ENCODE data around the gene LRBA. TPM values are rescaled to one million over a fixed set of nuclear protein-coding genes. Genes with fewer than 3 reads are reported as not detected.

Gene LRBA
- total and polyA plus RNA-seq, 2 donors: 18.4 to 38.6 TPM

- Histone ChIP-seq H3K27me3 (ENCODE audit: control insufficient read depth in 2 of 2, insufficient read depth in 1 of 2, low read length in 1 of 2) (no peaks in the 10 kb centered on the region), H3K4me3 (ENCODE audit: low read length in 2 of 2) (no peak overlapping the region), H3K4me1 (ENCODE audit: control insufficient read depth in 2 of 2, insufficient read depth in 2 of 2, low read length in 2 of 2) (no peaks in the 10 kb centered on the region), H3K27ac (ENCODE audit: low read depth in 1 of 2, low read length in 1 of 2) (no peak overlapping the region), H3K9me3 (ENCODE audit: control insufficient read depth in 2 of 2, insufficient read depth in 1 of 2, low read length in 1 of 2) (no peaks in the 10 kb centered on the region), H3K36me3 (ENCODE audit: control insufficient read depth in 2 of 2, insufficient read depth in 2 of 2, low read length in 1 of 2) (peaks cover 4 to 6% of the 10 kb centered on the region in 2 donors)
- WGBS: 95% methylated on average over 6 of the region's 6 CpGs
- DNase-seq (ENCODE audit: low read depth in 6 of 9, low spot score in 9 of 9): no peak
These were observed 140.5 kb downstream of the LRBA start for GRCh38 chr4:150874338-150875226.

GRCh38 chr4:150867148-150867547, 147.9 kb downstream of the LRBA start:
- Histone ChIP-seq H3K36me3 (ENCODE audit: control insufficient read depth in 2 of 2, insufficient read depth in 2 of 2, low read length in 1 of 2) (peaks cover 0 to 13% of the 10 kb centered on the region in 2 donors), H3K27ac (ENCODE audit: low read depth in 1 of 2, low read length in 1 of 2) (no peak overlapping the region), H3K4me1 (ENCODE audit: control insufficient read depth in 2 of 2, insufficient read depth in 2 of 2, low read length in 2 of 2) (no peaks in the 10 kb centered on the region), H3K27me3 (ENCODE audit: control insufficient read depth in 2 of 2, insufficient read depth in 1 of 2, low read length in 1 of 2) (no peaks in the 10 kb centered on the region), H3K4me3 (ENCODE audit: low read length in 2 of 2) (no peak overlapping the region), H3K9me3 (ENCODE audit: control insufficient read depth in 2 of 2, insufficient read depth in 1 of 2, low read length in 1 of 2) (no peaks in the 10 kb centered on the region)
- peak; percentile 38 to 87 (median 67) for DNase-seq (ENCODE audit: low read depth in 6 of 9, low spot score in 9 of 9)
- 37% methylated on average over 4 of the region's 4 CpGs for WGBS

- H3K9me3 ChIP-seq (ENCODE audit: control insufficient read depth in 2 of 2, insufficient read depth in 1 of 2, low read length in 1 of 2): no peaks in the 10 kb centered on the region
- H3K4me3 ChIP-seq (ENCODE audit: low read length in 2 of 2): no peak overlapping the region
- no peaks in the 10 kb centered on the region for H3K4me1 ChIP-seq (ENCODE audit: control insufficient read depth in 2 of 2, insufficient read depth in 2 of 2, low read length in 2 of 2)
- no peak overlapping the region for H3K27ac ChIP-seq (ENCODE audit: low read depth in 1 of 2, low read length in 1 of 2)
- no peak for DNase-seq (ENCODE audit: low read depth in 6 of 9, low spot score in 9 of 9)
- H3K36me3 ChIP-seq (ENCODE audit: control insufficient read depth in 2 of 2, insufficient read depth in 2 of 2, low read length in 1 of 2): peaks cover 0 to 4% of the 10 kb centered on the region in 2 donors
- 98% methylated on average over 7 of the region's 7 CpGs for WGBS
- no peaks in the 10 kb centered on the region for H3K27me3 ChIP-seq (ENCODE audit: control insufficient read depth in 2 of 2, insufficient read depth in 1 of 2, low read length in 1 of 2)
These were observed 151.6 kb downstream of the LRBA start for GRCh38 chr4:150863456-150863855.

GRCh38 chr4:150862829-150863228, 152.3 kb downstream of the LRBA start:
- WGBS: 96% methylated on average over 5 of the region's 5 CpGs
- Histone ChIP-seq H3K36me3 (ENCODE audit: control insufficient read depth in 2 of 2, insufficient read depth in 2 of 2, low read length in 1 of 2) (peaks cover 0 to 4% of the 10 kb centered on the region in 2 donors), H3K4me1 (ENCODE audit: control insufficient read depth in 2 of 2, insufficient read depth in 2 of 2, low read length in 2 of 2) (no peaks in the 10 kb centered on the region), H3K27me3 (ENCODE audit: control insufficient read depth in 2 of 2, insufficient read depth in 1 of 2, low read length in 1 of 2) (no peaks in the 10 kb centered on the region), H3K4me3 (ENCODE audit: low read length in 2 of 2) (no peak overlapping the region), H3K27ac (ENCODE audit: low read depth in 1 of 2, low read length in 1 of 2) (no peak overlapping the region), H3K9me3 (ENCODE audit: control insufficient read depth in 2 of 2, insufficient read depth in 1 of 2, low read length in 1 of 2) (no peaks in the 10 kb centered on the region)
- no peak for DNase-seq (ENCODE audit: low read depth in 6 of 9, low spot score in 9 of 9)

GRCh38 chr4:150859453-150859852, 155.6 kb downstream of the LRBA start:
- Histone ChIP-seq H3K4me3 (ENCODE audit: low read length in 2 of 2) (no peak overlapping the region), H3K4me1 (ENCODE audit: control insufficient read depth in 2 of 2, insufficient read depth in 2 of 2, low read length in 2 of 2) (no peaks in the 10 kb centered on the region), H3K27me3 (ENCODE audit: control insufficient read depth in 2 of 2, insufficient read depth in 1 of 2, low read length in 1 of 2) (no peaks in the 10 kb centered on the region), H3K9me3 (ENCODE audit: control insufficient read depth in 2 of 2, insufficient read depth in 1 of 2, low read length in 1 of 2) (no peaks in the 10 kb centered on the region), H3K27ac (ENCODE audit: low read depth in 1 of 2, low read length in 1 of 2) (no peak overlapping the region), H3K36me3 (ENCODE audit: control insufficient read depth in 2 of 2, insufficient read depth in 2 of 2, low read length in 1 of 2) (no peaks in the 10 kb centered on the region)
- DNase-seq (ENCODE audit: low read depth in 6 of 9, low spot score in 9 of 9): no peak
- WGBS: 59% methylated on average over 1 of the region's 1 CpG

DNA sequence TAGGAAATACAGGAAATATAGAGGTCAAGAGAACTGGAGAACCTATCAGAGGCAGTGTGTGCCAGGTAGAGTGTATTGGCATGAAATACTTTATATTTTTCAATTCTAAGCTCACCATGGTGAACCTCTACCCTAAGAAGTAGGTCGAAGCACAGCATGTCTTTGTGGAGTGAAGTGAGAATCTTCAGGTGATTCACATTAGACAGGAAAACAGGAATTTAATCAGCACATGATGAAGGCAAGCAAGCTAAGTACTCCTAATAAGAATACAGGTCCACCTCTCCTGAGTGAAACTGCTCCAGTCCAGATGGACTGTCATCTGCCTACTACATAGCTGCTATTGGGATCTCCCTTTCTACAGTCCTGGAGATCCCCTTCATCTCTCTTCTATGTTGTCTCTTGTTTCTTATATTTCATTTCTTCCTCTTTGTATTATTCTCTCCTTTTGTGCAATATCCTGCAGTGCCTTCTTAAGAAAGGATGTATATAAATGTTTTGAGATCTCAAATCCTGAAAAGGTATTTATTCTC, 159.0 kb downstream of the LRBA start:
- no peaks in the 10 kb centered on the region for H3K9me3 ChIP-seq (ENCODE audit: control insufficient read depth in 2 of 2, insufficient read depth in 1 of 2, low read length in 1 of 2)
- 98% methylated on average over 1 of the region's 1 CpG for whole genome bisulfite sequencing
- H3K27me3 ChIP-seq (ENCODE audit: control insufficient read depth in 2 of 2, insufficient read depth in 1 of 2, low read length in 1 of 2): no peaks in the 10 kb centered on the region
- H3K4me3 ChIP-seq (ENCODE audit: low read length in 2 of 2): no peak overlapping the region
- no peak overlapping the region for H3K27ac ChIP-seq (ENCODE audit: low read depth in 1 of 2, low read length in 1 of 2)
- H3K4me1 ChIP-seq (ENCODE audit: control insufficient read depth in 2 of 2, insufficient read depth in 2 of 2, low read length in 2 of 2): no peaks in the 10 kb centered on the region
- H3K36me3 ChIP-seq (ENCODE audit: control insufficient read depth in 2 of 2, insufficient read depth in 2 of 2, low read length in 1 of 2): peaks cover 0 to 13% of the 10 kb centered on the region in 2 donors
- no peak for DNase-seq (ENCODE audit: low read depth in 6 of 9, low spot score in 9 of 9)

DNA sequence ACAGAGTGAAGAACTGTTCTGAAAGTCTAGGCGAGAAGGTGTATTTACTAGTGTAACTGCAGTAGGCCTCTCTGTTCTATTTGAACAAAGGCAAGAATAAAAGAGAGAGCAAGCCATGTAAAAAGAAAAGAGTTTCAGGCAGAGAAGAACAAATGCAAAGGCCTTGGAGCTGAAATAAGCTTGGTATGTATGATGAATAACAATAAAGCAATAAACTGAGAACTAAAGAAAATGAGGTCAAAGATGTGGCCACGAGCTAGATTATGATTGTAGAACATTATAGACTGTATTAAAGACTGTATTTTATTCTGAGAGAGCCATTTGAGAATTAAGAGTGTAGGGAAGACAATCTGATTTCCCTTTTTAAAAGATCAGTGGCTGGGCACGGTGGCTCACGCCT, 160.5 kb downstream of the LRBA start:
- no peaks in the 10 kb centered on the region for H3K27me3 ChIP-seq (ENCODE audit: control insufficient read depth in 2 of 2, insufficient read depth in 1 of 2, low read length in 1 of 2)
- WGBS: 98% methylated on average over 4 of the region's 4 CpGs
- no peak overlapping the region for H3K4me3 ChIP-seq (ENCODE audit: low read length in 2 of 2)
- H3K9me3 ChIP-seq (ENCODE audit: control insufficient read depth in 2 of 2, insufficient read depth in 1 of 2, low read length in 1 of 2): no peaks in the 10 kb centered on the region
- peaks cover 0 to 13% of the 10 kb centered on the region in 2 donors for H3K36me3 ChIP-seq (ENCODE audit: control insufficient read depth in 2 of 2, insufficient read depth in 2 of 2, low read length in 1 of 2)
- H3K27ac ChIP-seq (ENCODE audit: low read depth in 1 of 2, low read length in 1 of 2): no peak overlapping the region
- no peak for DNase-seq (ENCODE audit: low read depth in 6 of 9, low spot score in 9 of 9)
- H3K4me1 ChIP-seq (ENCODE audit: control insufficient read depth in 2 of 2, insufficient read depth in 2 of 2, low read length in 2 of 2): no peaks in the 10 kb centered on the region

DNA sequence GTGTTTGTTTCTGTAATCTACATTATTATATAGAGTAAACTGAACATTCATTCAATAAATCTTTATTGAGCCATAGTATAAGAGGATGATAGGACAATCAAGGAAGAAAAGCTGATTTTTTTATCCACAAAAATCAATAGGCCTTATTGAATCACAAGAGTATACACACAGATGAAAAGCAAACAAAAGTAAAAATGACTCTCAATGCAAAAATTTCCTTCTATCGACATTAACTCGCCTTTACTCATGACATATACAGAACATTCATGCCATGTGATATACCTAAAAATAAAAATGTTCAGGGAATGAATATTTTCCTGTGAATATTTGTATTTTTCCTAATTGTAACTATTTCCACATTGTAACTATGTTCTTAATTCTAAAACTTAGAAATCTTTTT, 161.2 kb downstream of the LRBA start:
- Histone ChIP-seq H3K27me3 (ENCODE audit: control insufficient read depth in 2 of 2, insufficient read depth in 1 of 2, low read length in 1 of 2) (no peaks in the 10 kb centered on the region), H3K36me3 (ENCODE audit: control insufficient read depth in 2 of 2, insufficient read depth in 2 of 2, low read length in 1 of 2) (peaks cover 0 to 20% of the 10 kb centered on the region in 2 donors), H3K4me1 (ENCODE audit: control insufficient read depth in 2 of 2, insufficient read depth in 2 of 2, low read length in 2 of 2) (no peaks in the 10 kb centered on the region), H3K27ac (ENCODE audit: low read depth in 1 of 2, low read length in 1 of 2) (no peak overlapping the region), H3K9me3 (ENCODE audit: control insufficient read depth in 2 of 2, insufficient read depth in 1 of 2, low read length in 1 of 2) (no peaks in the 10 kb centered on the region), H3K4me3 (ENCODE audit: low read length in 2 of 2) (no peak overlapping the region)
- WGBS: 97% methylated on average over 2 of the region's 2 CpGs
- no peak for DNase-seq (ENCODE audit: low read depth in 6 of 9, low spot score in 9 of 9)

DNA sequence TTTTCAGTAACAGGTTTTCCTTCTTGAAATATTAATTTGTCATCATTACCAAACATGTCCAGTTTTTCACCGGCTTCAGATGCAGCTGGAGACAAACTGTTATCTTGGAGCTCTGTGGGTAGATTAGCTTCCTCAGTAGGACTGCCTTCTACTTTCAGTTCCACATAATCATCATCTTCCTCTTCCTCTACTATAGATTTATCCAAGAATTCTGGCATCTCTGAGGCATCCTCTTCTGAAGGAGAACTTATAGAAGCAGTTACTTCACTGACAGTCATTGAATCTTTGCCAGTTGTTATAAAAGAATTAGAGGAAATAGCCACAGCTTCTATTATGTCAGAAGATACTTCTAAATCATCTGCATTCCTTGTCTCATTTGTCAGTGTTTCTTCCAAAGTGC, 162.9 kb downstream of the LRBA start:
- 78% methylated on average over 1 of the region's 1 CpG for WGBS
- H3K36me3 ChIP-seq (ENCODE audit: control insufficient read depth in 2 of 2, insufficient read depth in 2 of 2, low read length in 1 of 2): peaks cover 0 to 20% of the 10 kb centered on the region in 2 donors
- H3K27me3 ChIP-seq (ENCODE audit: control insufficient read depth in 2 of 2, insufficient read depth in 1 of 2, low read length in 1 of 2): no peaks in the 10 kb centered on the region
- H3K27ac ChIP-seq (ENCODE audit: low read depth in 1 of 2, low read length in 1 of 2): no peak overlapping the region
- no peak for DNase-seq (ENCODE audit: low read depth in 6 of 9, low spot score in 9 of 9)
- no peak overlapping the region for H3K4me3 ChIP-seq (ENCODE audit: low read length in 2 of 2)
- H3K4me1 ChIP-seq (ENCODE audit: control insufficient read depth in 2 of 2, insufficient read depth in 2 of 2, low read length in 2 of 2): no peaks in the 10 kb centered on the region
- H3K9me3 ChIP-seq (ENCODE audit: control insufficient read depth in 2 of 2, insufficient read depth in 1 of 2, low read length in 1 of 2): no peaks in the 10 kb centered on the region
